Measurements from ENCODE around the gene RFPL2. TPM values are rescaled to one million over a fixed set of nuclear protein-coding genes. Genes with fewer than 3 reads are reported as not detected.

The RFPL2 gene
- total and polyA plus RNA-seq, 2 of the 13 experiments (the other 11 are each of a cell fraction or from before 2014, with no cell fraction given): not detected

- TF ChIP-seq TRAFD1 (CRISPR knock-in tag; IDR thresholded peaks at IDR 0.05; ENCODE audit: borderline replicate concordance) (no peak), ZNF326 (CRISPR knock-in tag; IDR thresholded peaks at IDR 0.05; ENCODE audit: borderline replicate concordance) (no peak), HMGXB4 (CRISPR knock-in tag; IDR thresholded peaks at IDR 0.05; ENCODE audit: borderline replicate concordance in 1 of 2, low read depth in 1 of 2) (no peak)
These were observed 1.3 kb upstream of the RFPL2 start (continued) for GRCh38 chr22:32205974-32206773.

- Histone ChIP-seq H3K4me1 (ENCODE audit: insufficient read depth, low read length) (peaks cover 27% of the 10 kb centered on the region), H3K27me3 (ENCODE audit: control insufficient read depth in 1 of 2, insufficient read depth in 2 of 2, low read length in 2 of 2) (peaks cover 0 to 3% of the 10 kb centered on the region in 2 experiments; a peak in 1 of 5 replicates), H3K36me3 (replicated peaks in 1 of 2; ENCODE audit: control insufficient read depth in 1 of 2, insufficient read depth in 2 of 2, low read length in 2 of 2) (no peaks in the 10 kb centered on the region), H3K4me3 (replicated peaks in 1 of 3; ENCODE audit: insufficient read depth in 1 of 3, low read depth in 2 of 3, low read length in 3 of 3) (peak overlapping the region; percentile 36 to 69 (median 37); a peak in 5 of 6 replicates), H3K79me2 (ENCODE audit: insufficient read depth, low read length) (no peaks in the 10 kb centered on the region), H3K4me2 (ENCODE audit: low read depth, low read length) (peak overlapping the region; percentile 66), H3K9ac (ENCODE audit: insufficient read depth, low read depth, low read length) (no peak overlapping the region), H2AFZ (ENCODE audit: low read length) (peak overlapping the region; percentile 35), H3K27ac (ENCODE audit: extremely low read length, insufficient read depth, low read length) (no peak overlapping the region), H3K9me3 (ENCODE audit: low read length) (no peaks in the 10 kb centered on the region), H4K20me1 (ENCODE audit: insufficient read depth, low read length) (no peaks in the 10 kb centered on the region)
- FAIRE-seq: no peak
- DNase-seq (ENCODE audit: low spot score): peak; percentile 9
- peak; percentile 16 for ATAC-seq
- WGBS (ENCODE audit: low lambda C conversion rate): 27% methylated on average over 18 of the region's 42 CpGs
- ChIA-PET POLR2A (no interaction called here), CTCF (ENCODE audit: low intra/inter-chr PET ratio, low total read pairs) (no interaction called here)
- intact Hi-C loops (cut with micrococcal nuclease; ENCODE audit: unreplicated experiment): no loop called here
- BruUV-seq (replicated peaks): no TSS peak
- in situ Hi-C loops (cut with HindIII; ENCODE audit: extremely low pct_ligation_motif_present, low pct_unique_long_range_greater_than_20kb): loop anchor here (5.0 kb wide), 1 partner anchor 63 kb away; no protein-coding TSS in a partner anchor
- TF ChIP-seq ZNF687 (CRISPR knock-in tag; IDR thresholded peaks at IDR 0.05): peak; percentile 63; the same call in 1 of the 2 replicates
- TF ChIP-seq ZNF556 (CRISPR knock-in tag; IDR thresholded peaks at IDR 0.05; ENCODE audit: borderline replicate concordance): 0 out of 2 replicates have a peak, but pooled peaks have one; percentile 23
- no peak for TF ChIP-seq TOE1 (CRISPR knock-in tag; IDR thresholded peaks at IDR 0.05)
- TF ChIP-seq MYPOP (CRISPR knock-in tag; IDR thresholded peaks at IDR 0.05): peak; percentile 35; the same call in 1 of the 2 replicates
- 0 out of 2 replicates have a peak, but pooled peaks have one; percentile 7 for TF ChIP-seq PITX1 (CRISPR knock-in tag; IDR thresholded peaks at IDR 0.05)
- 0 out of 2 replicates have a peak, but pooled peaks have one; percentile 29 for TF ChIP-seq HDAC1 (CRISPR knock-in tag; IDR thresholded peaks at IDR 0.05)
These were observed 625 bp downstream of the RFPL2 start for GRCh38 chr22:32204040-32204855.

Measured in HepG2 (cell line).